ENCODE measurements around the gene IFNGR2. TPM values are rescaled to one million over a fixed set of nuclear protein-coding genes. Genes with fewer than 3 reads are reported as not detected.

IFNGR2 gene
- total and polyA plus RNA-seq, 2 of the 8 experiments (the other 6 are each of a cell fraction or from before 2014, with no cell fraction given) = 36.0 to 46.4 TPM

DNA sequence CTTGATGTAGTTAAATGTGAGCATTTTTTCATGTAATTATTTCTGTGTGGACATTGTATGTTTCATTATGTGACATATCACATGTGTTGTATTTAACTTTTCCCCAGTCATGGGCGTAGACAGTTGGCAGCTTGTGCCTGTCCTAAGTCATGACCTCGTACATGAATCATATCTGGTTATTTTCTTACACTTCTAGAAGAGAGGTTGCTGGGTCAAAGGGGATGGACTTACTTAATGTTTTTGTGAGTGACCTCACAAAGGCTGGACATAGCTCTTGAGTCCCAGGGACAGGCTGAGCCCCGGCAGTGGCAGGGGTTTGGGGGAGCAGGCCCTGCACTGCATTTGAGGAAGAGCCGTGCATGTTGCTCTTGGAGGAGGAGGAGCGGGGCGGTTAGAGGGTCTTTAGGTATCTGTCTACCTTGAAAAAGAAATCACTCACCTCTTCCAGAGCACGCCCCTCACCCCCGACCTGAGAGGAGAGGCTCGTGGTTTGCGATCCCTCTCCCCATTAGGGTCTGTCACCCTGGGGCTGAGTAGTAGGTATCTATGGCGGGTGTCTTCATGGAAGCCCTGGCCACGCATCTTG lies 16.4 kb downstream of the IFNGR2 start (continued):
- TF ChIP-seq SIX5 (IDR thresholded peaks at IDR 0.05; ENCODE audit: low read depth, low read length) = no peak
- no peak for TF ChIP-seq SP1 (IDR thresholded peaks at IDR 0.05; ENCODE audit: low read depth, low read length)
- TF ChIP-seq SUZ12 (IDR thresholded peaks at IDR 0.05; ENCODE audit: low read length) = no peak
- no peak for TF ChIP-seq RFX5 (IDR thresholded peaks at IDR 0.05; ENCODE audit: borderline replicate concordance, low read depth, low read length)
- no peak for TF ChIP-seq JUN (IDR thresholded peaks at IDR 0.05; ENCODE audit: low read depth, low read length)
- no peak for TF ChIP-seq CHD2 (IDR thresholded peaks at IDR 0.05; ENCODE audit: low read length)
- TF ChIP-seq, protein P1, sequence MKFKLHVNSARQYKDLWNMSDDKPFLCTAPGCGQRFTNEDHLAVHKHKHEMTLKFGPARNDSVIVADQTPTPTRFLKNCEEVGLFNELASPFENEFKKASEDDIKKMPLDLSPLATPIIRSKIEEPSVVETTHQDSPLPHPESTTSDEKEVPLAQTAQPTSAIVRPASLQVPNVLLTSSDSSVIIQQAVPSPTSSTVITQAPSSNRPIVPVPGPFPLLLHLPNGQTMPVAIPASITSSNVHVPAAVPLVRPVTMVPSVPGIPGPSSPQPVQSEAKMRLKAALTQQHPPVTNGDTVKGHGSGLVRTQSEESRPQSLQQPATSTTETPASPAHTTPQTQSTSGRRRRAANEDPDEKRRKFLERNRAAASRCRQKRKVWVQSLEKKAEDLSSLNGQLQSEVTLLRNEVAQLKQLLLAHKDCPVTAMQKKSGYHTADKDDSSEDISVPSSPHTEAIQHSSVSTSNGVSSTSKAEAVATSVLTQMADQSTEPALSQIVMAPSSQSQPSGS (IDR thresholded peaks at IDR 0.05; ENCODE audit: low read length) = no peak
- no peak for TF ChIP-seq CBX5 (IDR thresholded peaks at IDR 0.05; ENCODE audit: low read depth, low read length)
- no peak for TF ChIP-seq RBBP5 (IDR thresholded peaks at IDR 0.05; ENCODE audit: borderline replicate concordance, low read depth, low read length)
